Psoas muscle (tissue), 8 donors: Measurements from ENCODE around the gene OR12D1. TPM values are rescaled to one million over a fixed set of nuclear protein-coding genes. Genes with fewer than 3 reads are reported as not detected.

Source experiments
- ATAC-seq, 4 donors: fragments of 200-7000 bp; cut with Tn5 transposase; one replicate each; pipeline ENCODE4 v1.9.1; 2020; ENCODE audit warnings: moderate library complexity in 3 of 4, mild to moderate bottlenecking in 2 of 4
- DNase-seq, 2 donors: peaks; one replicate each; pipeline ENCODE4 v3.0.0-alpha.2; 2020
- H3K27ac ChIP-seq: fragments of 200-600 bp; one replicate; pipeline ENCODE4 v1.8.0; 2022
- H3K27me3 ChIP-seq, 3 donors: fragments of 200-600 bp in 1 of 3; one replicate each; pipeline versions ENCODE4 v1.6.1 to v1.8.0; 2013 to 2022; ENCODE audit warnings: low read length in 2 of 3, mild to moderate bottlenecking in 2 of 3, moderate library complexity in 1 of 3; ENCODE audit not compliant: insufficient read depth in 3 of 3
- H3K36me3 ChIP-seq, 2 donors: fragments of 200-600 bp in 1 of 2; one replicate each; pipeline versions ENCODE4 v1.6.1 to v1.8.0; 2013 to 2022; ENCODE audit warnings: low read depth in 1 of 2, mild to moderate bottlenecking in 1 of 2, moderate library complexity in 1 of 2; ENCODE audit not compliant: insufficient read depth in 1 of 2
- H3K4me1 ChIP-seq: fragments of 200-600 bp; one replicate; pipeline ENCODE4 v1.8.0; 2022
- H3K4me3 ChIP-seq: fragments of 200-600 bp; one replicate; pipeline ENCODE4 v1.8.0; 2022; ENCODE audit warnings: mild to moderate bottlenecking
- H3K9me3 ChIP-seq: fragments of 200-600 bp; one replicate; pipeline ENCODE4 v1.8.0; 2022
- CTCF ChIP-seq: fragments of 200-600 bp; IDR thresholded peaks from one replicate; pipeline ENCODE4 v1.8.0; 2022; ENCODE audit warnings: antibody characterized with exemption
- WGBS, 3 donors: extraction: QIAGEN DNeasy Blood & Tissue Kit; methylation state at CpG; one replicate each; pipeline versions ENCODE4 v1.1.6 to v1.1.7; 2013; 5-methylcytosine and 5-hydroxymethylcytosine counted together
- intact Hi-C, 2 donors: fragments of 100-400 bp; cut with DNase I; formaldehyde crosslinking; loops; one replicate each; pipeline versions ENCODE4 v1.11.0 to v1.14.2; 2022
- polyA plus RNA-seq, 3 donors: library from polyadenylated mRNA; stranded (reverse); fragments of 200-250 nt; gene quantifications; one replicate each; pipeline ENCODE4 v1.2.3, GENCODE V29; 2013
- total RNA-seq, 4 donors: library from RNA; stranded (reverse); fragmentation: NEBNext Ultra II Directional in 2 of 4; extraction: Animal tissue kit (Norgen Biotek cat#: 25700) in 2 of 4; gene quantifications; one replicate each; pipeline versions ENCODE4 v1.2.1 to v1.2.4, GENCODE V29; 2021 to 2023
- donor health status: healthy with polysubstance abuse.
- donor health status: DM: no; HTN: no; CAD: no; lungs with moderate emphysema.
- donor health status: Bipolar disorder and iron deficiency.
- donor health status: healthy.
- donor health status: DM: yes; HTN: yes; CAD: no.
- donor health status: DM: no; HTN: no; CAD: no.
- donor health status: DM: no; HTN: no; CAD: no.
- donor health status: DM: yes; HTN: yes; CAD: no.

OR12D1 gene
- total and polyA plus RNA-seq, 7 donors: not detected

GRCh38 chr6:29395331-29395730 lies 19.4 kb upstream of the OR12D1 start, which contains the start of gene OR12D2:
Gene OR12D2, plus strand, starts transcription at chr6:29395631. Its CDS starts 1,069 bp downstream, at chr6:29396700.
- ATAC-seq (no peak), DNase-seq (no peak)
- H3K27ac ChIP-seq: no peak within 1 kb of the TSS
- H3K4me1 ChIP-seq: no peaks in the 10 kb centered on the region
- no peak within 1 kb of the TSS for H3K4me3 ChIP-seq
- TF ChIP-seq CTCF: no peak
- H3K27me3 ChIP-seq: no peaks in the 10 kb centered on the region
- no peaks in the 10 kb centered on the region for H3K9me3 ChIP-seq
- no peaks in the 10 kb centered on the region for H3K36me3 ChIP-seq
- intact Hi-C loops: no loop called here

DNA sequence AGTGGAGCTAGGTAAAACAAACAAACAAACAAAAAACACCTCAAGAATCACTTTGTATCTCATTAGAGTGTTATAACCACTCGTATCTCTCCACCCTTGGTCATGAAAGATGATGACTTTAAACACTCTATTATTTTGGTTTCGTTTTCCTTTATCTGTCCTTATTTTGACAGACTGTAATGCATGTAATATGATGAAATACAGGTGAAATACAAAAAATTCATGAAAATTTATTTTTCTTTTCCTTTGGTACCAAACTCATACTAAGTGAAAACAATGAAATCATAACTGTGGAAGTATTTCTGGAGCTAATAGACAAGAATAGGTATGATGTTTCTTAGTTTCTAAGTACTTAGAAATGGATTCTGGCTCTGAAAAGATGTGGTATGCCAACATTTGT lies 15.2 kb upstream of the OR12D1 start:
- Histone ChIP-seq H3K36me3 (no peaks in the 10 kb centered on the region), H3K4me3 (no peak overlapping the region), H3K27ac (no peak overlapping the region), H3K4me1 (no peaks in the 10 kb centered on the region), H3K9me3 (no peaks in the 10 kb centered on the region), H3K27me3 (no peaks in the 10 kb centered on the region)
- DNase-seq (no peak), ATAC-seq (no peak)
- WGBS, 3 donors: 47 to 61% (median 49%) methylated on average over 2 of the region's 2 CpGs
- intact Hi-C loops: no loop called here
- no peak for TF ChIP-seq CTCF

DNA sequence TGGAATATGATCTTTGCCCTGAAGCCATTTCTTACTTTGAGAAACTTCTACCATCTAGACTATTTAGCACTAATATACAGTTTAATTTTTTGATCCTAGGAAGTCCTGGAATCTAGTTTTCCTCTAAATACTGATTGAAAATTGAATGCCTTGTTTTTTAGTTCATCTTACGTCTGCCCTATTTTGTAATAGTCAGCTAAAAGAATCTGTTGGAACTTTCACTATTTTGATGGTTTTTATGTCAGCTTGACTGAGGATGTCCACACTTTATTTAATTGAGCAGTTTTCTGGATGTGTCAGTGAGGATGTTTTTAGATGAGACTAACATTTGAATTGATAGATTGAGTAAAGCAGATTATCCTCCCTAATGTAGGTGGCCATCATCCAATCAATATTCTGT lies 10.9 kb upstream of the OR12D1 start:
- WGBS, 3 donors: 33 to 89% (median 84%) methylated on average over 1 of the region's 1 CpG
- H3K36me3 ChIP-seq: no peaks in the 10 kb centered on the region
- DNase-seq: no peak
- no peaks in the 10 kb centered on the region for H3K4me1 ChIP-seq
- H3K9me3 ChIP-seq: no peaks in the 10 kb centered on the region
- ATAC-seq: no peak
- intact Hi-C loops: no loop called here
- no peak overlapping the region for H3K27ac ChIP-seq
- no peak for TF ChIP-seq CTCF
- no peak overlapping the region for H3K4me3 ChIP-seq
- no peaks in the 10 kb centered on the region for H3K27me3 ChIP-seq

- no peaks in the 10 kb centered on the region for H3K36me3 ChIP-seq
- no peaks in the 10 kb centered on the region for H3K9me3 ChIP-seq
- TF ChIP-seq CTCF: no peak
- H3K27me3 ChIP-seq: no peaks in the 10 kb centered on the region
- DNase-seq (no peak), ATAC-seq (no peak)
- H3K4me1 ChIP-seq: no peaks in the 10 kb centered on the region
- 49 to 72% (median 65%) methylated on average over 3 of the region's 3 CpGs for WGBS, 3 donors
- H3K4me3 ChIP-seq: no peak overlapping the region
- H3K27ac ChIP-seq: no peak overlapping the region
- intact Hi-C loops: no loop called here
Observed at GRCh38 chr6:29419516-29419915, 4.8 kb downstream of the OR12D1 start.

DNA sequence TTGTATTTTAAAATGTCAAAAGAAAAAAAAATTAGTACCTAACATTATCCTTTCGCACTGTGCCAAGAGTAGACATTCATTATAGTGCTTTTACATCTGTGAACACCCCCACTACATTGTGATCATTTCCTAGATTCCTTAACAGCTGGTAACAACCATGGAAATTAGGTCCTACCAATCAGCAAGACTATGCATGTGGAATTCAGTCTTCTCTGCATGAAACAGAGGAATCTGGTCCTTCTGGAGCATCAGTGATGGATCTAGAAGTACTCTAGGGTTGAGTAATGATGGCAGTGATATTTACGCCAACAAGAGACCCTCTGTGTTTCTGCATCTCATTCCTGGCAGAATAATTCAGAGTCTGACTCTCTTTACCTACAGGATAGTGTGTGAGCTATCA lies 9.4 kb downstream of the OR12D1 start:
- Histone ChIP-seq H3K36me3 (no peaks in the 10 kb centered on the region), H3K4me1 (no peaks in the 10 kb centered on the region), H3K27me3 (no peaks in the 10 kb centered on the region), H3K27ac (no peak overlapping the region), H3K4me3 (no peak overlapping the region), H3K9me3 (no peaks in the 10 kb centered on the region)
- no peak for TF ChIP-seq CTCF
- WGBS, 3 donors: 83 to 91% (median 87%) methylated on average over 2 of the region's 2 CpGs
- ATAC-seq: no peak
- intact Hi-C loops: no loop called here
- DNase-seq: no peak
